Transverse colon (tissue), 4 donors: ENCODE results near the gene P2RX4.

Source experiments
- CTCF ChIP-seq, 5 experiments: fragments of 200-600 bp in 3 of 5; fragments of 450-650 bp in 2 of 5; sonication (generic) in 3 of 5; IDR thresholded peaks; 1 replicate in 2 of 5; 2 replicates in 3 of 5; pipeline ENCODE4 v1.5.1; 2016 to 2017; ENCODE audit warnings: antibody characterized with exemption in 5 of 5, inconsistent platforms in 3 of 5, mild to moderate bottlenecking in 2 of 5, moderate library complexity in 1 of 5
- EP300 ChIP-seq: sonication (generic); formaldehyde crosslinking; IDR thresholded peaks from one replicate; pipeline ENCODE4 v1.6.1; 2017; ENCODE audit warnings: antibody characterized with exemption, low read depth
- POLR2A ChIP-seq: fragments of 450-650 bp; IDR thresholded peaks from one replicate; pipeline ENCODE4 v1.6.1; 2016; ENCODE audit warnings: antibody characterized with exemption, mild to moderate bottlenecking, moderate library complexity
- POLR2AphosphoS5 ChIP-seq, 3 donors: sonication (generic); formaldehyde crosslinking; IDR thresholded peaks; one replicate each; pipeline ENCODE4 v1.6.1; 2016; ENCODE audit warnings: antibody characterized with exemption in 3 of 3

GRCh38 chr12:121184984-121185889 is 24.7 kb upstream of the P2RX4 start:
- TF ChIP-seq POLR2AphosphoS5 (IDR thresholded peaks at IDR 0.05) (no peak), CTCF (IDR thresholded peaks at IDR 0.05) (no peak), POLR2A (no peak), EP300 (no peak)
